ENCODE measurements around the gene TIRAP.
A peak's percentile ranks its signal among the peaks of the same experiment; 100 is the strongest.

TIRAP gene

DNA sequence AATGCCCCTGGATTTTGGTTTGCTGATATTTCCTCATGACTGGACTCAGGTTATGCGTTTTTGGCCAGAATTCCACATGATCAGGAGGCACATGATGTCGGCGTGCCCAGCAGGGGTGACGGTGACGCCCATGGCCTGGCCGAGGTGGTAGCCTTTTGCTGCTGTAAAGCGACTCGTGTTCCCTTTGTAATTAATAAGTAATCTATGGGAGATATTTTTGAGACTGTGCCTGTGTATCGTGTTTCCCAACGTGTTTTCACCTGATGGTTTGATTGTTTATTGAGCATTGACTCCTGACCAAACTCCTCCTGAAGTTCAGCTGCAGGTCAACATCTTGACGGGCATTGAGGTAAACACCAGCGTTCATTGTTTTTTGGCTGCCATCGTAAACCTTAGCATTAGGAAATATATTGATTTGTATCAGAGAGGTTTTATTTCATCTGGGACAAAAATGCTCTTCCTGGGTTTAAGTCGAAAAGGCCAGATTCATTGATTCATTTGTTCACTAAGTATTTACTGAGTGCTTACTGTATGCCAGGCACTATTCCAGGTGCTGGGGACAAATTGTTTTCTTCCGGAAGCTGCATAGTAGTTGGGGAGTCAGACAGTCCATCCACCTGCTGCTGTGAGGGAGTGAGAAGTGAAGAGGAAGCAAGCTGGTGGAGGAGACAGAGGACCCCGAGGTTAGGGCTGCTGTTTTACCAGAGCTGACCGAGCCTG lies 44.5 kb downstream of the TIRAP start:
- DNase-seq: no peak

DNA sequence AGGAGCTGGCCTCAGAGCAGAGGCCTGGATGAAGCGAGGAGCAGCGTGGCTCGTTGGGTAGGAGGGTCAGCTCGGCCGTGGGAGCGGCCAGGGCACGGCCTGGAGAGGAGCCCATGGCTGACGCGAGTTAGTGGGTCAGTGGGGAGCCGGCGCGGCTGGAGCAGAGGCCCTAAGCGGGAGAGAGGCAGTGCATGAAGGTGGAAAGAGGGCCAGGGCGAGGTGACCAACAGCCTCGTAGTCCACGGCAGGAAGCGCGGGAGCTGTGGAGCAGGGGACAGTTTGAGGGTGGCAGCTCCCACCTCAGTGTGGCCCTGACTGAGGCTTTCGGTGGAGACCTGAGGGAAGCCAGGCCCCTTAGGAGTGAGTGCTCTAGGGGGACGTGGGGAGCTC lies 45.1 kb downstream of the TIRAP start:
- DNase-seq: no peak

DNA sequence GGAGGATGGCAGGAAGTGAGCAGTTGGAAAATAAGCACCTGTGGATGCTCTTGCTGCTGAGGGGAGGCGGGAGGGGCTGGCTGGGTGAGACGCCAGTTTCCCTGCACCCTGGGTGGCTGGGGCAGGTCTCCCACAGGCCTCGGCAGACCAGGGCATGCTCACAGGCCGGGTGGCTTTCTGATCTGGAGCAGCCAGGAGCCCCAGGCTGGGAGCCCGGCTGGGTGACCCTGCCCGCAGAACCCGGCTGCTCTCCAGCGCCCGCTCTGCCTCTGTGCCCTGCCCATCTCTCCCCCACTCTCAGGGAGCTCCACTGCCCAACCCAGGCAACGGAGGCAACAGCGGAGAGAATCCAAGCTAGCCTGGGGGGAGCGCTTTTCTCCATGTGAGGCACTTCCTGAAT lies 45.6 kb downstream of the TIRAP start:
- DNase-seq: no peak

DNA sequence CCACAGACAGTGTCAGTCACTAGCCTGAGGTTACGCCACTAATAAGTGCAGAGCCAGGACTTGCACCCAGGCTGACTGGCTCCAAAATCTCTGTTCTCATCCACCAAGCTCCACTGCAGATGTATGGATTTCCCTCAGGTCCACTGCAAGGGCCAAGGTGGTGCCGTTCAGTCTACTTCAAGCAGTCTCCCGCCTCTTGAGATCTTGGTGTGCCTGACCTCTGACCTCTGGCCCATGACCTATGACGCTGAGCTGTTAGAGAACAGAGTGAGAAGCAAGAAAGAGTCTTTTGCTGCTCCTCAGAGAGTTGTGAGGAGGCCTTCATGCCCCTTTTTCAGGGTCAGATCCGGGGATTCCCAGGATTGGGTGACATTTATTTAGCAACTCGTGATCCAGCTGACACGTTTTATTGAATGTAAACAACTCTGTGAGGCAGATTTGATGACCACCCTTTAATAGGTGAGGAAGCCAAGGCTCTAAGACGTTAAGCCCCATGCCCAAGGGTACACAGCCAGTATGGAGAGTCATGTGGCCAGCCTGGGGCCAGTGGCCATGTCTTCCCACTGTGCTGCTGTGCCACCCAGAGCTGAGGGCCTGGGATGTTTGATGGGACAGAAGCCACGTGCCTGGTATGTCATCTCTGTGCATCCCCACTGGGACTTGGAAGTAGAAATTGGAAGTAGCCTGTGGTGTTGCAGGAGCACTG lies 46.2 kb downstream of the TIRAP start:
- no peak for DNase-seq

DNA sequence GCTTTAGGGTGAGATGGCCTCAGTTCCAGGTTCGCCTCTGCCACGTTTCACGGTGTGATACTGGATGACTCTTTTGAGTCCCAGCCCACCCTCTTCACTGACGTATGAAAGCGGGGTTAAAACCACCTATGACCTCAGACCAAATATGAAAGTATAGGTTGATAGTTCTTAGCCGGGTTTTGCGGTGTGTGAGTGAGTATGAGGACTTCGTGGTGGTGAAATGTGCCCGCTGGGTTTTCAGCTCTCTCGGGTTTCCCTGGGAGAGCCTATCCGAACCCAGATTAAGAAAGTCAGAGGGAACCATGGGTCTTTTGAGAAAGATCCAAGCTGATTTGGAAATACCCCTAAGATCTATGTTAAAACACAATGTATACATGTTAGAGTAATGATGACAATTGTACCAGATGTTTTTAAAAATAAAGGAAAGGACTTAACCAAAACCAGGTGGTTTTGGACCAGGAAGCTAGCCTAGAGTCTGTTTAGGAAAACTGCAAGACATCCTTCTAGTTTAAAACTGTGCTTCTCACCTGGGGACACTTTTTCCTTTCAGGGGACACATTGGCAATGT lies 46.8 kb downstream of the TIRAP start:
- no peak for DNase-seq

DNA sequence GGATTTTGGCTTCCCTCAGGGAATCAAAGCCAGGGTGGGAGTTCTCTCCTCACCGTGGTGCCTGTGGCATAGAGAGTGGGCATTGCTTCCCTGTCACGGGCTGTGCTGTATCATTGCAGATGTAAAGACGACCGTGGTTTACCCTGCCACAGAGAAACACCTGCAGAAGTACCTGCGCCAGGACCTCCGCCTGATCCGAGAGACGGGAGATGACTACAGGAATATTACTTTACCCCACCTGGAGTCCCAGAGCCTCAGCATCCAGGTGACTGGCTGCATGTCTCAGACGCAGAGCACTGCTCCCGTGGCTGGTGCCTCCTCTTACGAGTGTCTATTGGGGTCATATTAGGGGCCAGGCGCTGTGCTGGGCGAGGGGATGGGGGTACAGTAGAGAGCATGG lies 48.4 kb downstream of the TIRAP start:
- DNase-seq: no peak

DNA sequence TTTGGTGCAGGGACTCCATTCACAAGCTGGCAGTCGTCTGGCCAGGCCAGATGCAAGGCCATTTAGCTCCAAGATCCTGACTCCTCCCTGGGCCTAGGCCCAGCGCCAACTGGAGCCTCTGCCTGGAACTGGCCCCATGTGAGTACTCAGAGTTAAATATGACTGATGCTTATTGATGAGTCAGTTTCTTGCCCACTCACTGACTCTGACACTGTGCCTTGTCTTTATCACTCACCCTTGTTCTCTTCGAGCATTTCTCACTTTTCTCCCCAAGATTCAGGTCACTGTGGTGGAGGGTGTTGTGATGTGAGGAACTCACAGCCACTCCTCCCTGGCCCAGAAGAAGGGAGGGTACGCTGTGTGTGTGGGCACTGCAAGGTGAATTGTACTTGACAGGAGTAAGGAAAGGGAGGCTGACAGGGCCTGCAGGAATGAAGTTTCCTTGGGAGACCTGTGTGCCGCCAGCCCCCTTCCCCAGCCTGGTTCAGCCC lies 49.4 kb downstream of the TIRAP start:
- DNase-seq: peak; percentile 46

DNA sequence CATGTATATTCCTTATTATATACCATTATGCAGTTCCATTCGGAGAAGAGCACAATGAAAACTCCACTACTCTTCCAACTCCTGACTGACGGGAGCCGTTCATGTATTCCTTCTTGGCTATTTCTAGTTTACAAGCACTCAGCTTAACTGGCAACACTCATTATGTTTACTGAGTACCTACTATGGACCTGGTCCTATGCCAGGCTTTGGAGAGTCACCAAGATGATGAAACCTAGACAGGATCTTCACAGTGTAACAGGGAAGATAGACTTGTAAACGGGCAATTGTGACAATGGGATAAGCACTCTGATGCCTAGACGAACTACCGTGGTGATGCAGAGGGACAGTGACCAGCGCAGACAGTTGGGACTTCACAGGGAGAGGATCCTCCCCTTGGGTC lies 50.2 kb downstream of the TIRAP start:
- no peak for DNase-seq

DNA sequence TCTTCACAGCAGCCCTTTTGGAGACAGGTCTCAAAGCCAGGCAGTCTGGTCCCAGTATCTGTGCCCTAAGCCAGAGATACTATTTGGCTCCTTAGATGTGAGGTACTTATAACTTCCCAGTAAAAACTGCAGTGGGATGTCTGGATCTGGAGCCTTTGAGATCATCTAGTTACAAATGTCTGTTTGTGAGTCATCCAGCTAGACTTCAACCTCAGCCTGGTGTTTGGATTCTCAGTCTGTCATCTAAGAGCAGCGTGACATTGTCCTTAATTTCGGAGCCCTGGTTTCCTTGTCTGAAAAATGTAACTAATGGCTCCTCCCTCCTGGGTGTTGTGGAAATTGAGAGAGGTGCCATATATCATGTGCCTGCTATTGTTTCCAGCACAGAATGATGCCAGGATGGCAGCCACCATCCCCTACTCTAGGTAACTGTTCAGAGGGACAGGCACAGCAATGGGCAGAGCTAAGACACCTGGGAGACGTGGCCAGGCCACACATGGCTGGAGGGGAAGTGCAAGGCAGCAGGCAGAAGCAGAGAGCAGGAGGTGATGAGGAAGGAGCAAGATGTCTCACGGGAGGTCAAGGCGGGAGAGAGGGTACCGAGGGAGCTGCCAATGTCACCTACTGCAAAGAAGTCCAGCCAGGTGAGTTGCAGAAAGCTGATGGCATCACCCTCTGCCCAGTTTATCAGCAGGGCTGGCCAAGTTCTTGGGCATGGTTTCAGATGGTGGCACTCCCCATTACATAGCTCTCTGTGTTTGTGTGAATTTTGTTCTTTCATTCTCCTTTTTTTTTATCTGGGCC lies 52.0 kb downstream of the TIRAP start:
- no peak for DNase-seq

DNA sequence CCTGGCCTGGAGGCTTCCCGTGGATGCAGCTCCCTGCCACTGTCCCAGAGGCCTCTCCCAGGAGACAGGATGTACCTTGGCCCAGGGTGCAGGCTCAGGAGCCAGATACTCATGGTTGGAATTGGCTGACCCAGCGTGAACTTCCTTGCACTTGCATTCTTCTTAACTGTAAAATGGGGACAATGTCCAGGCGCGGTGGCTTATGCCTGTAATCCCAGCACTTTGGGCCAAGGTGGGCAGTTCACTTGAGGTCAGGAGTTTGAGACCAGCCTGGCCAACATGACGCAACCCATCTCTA lies 52.5 kb downstream of the TIRAP start:
- no peak for DNase-seq

DNA sequence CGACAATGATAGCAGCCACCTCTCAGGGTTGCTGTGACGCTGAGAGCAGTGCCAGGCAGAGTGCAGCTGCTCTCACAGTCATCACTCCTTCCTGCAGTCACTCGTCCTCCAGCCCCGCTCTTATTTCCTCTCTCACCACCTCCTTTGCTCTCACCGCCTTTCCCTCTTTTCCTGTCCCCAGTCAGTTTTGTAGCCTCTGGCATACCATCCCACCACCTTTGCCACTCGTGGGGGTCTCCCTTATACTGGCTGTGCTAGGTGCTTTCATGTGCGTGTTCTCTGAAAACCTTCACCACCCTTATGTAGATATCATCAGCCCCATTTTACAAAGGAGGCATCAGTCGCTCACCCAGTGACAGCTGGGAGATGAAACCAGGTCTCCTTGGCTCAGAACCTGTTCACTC lies 53.2 kb downstream of the TIRAP start:
- no peak for DNase-seq

DNA sequence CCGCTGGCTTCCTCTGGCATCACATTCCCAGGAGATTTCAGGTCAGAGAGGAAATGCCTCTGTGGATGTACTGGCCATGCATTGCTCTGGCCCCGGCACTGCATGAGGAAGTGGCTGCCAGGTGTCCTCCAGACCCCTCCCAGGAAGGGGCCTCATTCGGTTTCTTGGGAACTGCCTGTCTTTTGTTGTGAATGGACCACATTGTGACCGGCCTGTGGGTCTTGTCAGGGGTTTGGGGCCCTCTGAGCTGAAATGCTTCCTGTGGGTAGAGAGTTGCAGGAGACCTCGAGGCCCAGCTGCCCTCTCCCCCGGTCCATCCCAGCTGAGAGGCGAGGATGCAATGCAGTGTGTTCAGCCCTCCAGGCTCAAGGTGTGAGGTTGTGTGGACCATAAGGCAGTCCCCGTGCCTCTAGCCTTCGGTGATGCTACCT lies 53.8 kb downstream of the TIRAP start:
- DNase-seq: no peak

DNA sequence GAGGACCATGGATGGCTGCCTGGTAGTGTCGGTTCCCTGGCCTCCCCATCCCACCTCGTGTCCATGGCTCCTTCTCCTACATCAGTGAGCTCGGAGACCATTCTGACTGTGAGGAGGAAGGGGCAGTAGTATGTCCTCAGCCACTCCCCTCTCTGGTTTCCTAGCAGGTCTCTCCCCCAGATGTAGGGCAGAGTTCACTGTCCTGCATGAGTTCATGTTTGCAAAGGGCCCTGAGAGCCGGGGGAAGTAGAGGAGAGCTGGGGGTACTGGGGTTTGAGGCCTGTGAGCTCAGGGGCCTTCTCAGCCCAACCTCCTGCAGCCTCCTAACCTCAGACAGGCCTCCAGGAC lies 54.2 kb downstream of the TIRAP start:
- DNase-seq: no peak

DNA sequence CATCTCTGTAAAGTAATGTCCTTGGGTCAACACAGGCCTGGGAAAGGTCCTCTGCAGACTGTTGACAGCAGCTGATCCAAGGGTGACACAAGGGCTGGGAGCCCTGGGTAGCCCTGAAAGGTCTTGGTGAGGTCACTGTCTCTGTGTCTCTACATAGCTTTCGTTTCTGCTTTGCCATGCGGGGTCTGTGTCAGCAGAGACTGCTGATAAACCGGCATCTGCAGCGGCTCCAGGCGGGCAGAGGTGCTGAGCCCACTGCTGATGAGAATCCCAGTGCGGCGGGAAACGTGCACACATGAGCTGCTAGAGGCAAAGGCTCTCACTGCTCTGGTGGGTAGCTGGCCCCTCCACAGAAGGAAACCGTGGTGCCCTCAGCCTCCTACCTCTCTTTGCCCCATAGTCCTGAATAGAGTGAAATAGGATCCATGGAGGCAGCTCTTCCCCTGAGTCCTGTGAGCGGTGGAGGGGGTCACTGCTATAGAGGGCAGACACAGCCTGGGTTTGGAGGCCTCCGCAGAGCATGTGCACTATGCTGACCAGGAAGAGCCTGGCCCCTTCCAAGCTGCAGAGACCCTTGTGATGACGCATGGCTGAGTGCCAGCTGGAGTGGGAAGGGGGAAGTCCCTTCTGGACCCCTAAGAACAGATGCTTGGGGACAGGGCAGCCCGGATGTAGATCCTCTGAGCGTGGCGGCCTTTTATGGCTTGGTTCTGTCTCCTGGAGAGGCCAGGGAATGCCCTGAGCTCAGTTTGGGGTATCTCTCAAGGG lies 54.8 kb downstream of the TIRAP start:
- DNase-seq: no peak

DNA sequence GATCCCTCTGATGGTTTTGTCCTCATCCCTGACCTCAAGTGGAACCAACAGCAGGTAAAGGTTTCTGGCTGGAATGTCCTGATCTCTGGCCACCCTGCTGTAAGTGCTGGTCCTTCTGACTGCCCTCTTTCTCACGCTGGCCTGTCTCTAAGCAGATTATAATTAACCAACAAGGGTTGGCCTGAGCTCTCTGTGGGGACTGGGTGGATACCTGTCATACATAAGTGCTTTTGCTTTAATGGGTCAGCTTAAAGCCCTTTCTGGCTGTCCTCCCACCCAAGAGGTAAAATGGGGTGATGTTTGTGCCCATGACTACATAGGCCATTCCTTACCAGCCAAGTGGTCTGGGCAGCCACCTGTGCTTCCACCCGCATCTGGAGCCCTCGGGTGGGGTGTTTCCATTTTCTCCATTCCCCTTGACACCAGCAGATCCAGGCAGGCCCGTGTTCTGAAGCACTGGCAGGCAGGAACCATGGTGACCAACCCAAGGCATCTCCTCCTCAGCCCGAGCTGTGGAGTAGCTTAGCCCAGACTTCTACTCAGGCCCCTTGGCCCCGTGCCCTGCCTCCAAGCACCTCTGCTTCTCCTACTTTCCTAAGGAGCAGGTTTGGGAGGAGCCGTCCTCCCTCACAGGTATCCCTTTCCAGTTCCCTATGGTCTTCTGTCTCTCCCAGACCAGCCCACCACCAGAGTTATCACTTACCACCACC lies 55.6 kb downstream of the TIRAP start:
- no peak for DNase-seq

DNA sequence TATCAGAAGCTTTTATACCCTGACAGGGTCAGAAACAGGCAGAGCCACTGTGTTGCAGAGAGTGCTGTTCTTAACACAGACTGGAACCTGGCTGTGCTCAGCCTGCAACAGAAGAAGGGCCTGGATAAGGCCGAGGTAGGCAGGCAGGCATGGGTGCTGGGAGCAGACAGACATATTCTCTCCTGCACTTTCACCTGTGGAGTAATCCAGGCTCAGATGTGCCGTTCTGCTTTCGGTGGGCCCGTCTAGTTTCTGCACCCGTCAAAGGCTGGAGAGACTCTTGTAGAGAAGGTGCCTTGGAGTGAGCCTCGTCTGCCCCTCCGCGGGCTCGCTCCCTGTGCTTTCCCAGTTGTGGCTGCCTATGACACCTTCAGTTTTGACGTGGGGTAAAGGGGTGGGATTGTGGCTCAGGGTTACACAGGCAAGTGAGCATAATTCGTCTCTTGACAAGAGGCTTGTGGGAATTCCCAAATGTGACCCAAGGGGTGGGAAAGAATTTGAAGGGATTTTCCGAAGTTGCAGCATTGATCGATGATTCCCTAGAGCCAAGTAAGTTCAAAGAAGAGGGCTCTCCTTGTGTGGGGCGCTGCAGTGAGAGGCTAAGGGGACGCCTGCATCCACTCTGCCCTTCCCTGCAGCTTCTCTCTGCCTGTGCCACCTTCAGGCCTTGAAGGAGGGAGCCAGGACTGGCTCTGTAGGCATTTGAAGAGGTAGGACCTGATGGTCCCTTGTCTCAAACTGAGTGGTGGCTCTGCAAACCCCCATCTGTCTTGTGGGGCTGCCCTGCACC lies 56.4 kb downstream of the TIRAP start:
- DNase-seq: no peak

DNA sequence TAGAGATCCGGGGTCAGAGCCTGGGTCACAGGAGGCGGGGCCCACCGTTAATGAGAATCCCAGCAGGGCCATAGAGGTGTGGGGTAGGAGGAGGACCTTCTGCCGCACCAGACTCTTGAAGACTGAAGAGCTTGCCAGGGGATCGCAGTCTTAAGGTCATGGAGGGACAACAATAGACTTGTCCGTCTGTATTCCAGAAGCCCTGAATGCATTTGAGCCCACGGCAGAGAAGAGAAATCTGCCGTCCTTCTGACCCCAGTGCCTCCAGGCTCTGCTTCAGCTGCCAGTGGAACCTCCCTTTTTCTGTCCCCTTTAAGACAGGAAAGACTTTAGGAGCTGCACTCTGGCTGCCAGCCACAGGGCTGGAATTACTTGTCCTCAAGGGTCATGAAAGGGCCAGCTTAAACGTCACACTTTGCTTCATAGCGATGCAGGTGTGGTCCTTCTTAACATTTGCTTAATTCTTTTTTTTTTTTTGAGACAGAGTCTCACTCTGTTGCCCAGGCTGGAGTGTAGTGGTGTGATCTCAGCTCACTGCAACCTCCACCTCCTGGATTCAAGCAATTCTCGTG lies 57.1 kb downstream of the TIRAP start:
- no peak for DNase-seq

DNA sequence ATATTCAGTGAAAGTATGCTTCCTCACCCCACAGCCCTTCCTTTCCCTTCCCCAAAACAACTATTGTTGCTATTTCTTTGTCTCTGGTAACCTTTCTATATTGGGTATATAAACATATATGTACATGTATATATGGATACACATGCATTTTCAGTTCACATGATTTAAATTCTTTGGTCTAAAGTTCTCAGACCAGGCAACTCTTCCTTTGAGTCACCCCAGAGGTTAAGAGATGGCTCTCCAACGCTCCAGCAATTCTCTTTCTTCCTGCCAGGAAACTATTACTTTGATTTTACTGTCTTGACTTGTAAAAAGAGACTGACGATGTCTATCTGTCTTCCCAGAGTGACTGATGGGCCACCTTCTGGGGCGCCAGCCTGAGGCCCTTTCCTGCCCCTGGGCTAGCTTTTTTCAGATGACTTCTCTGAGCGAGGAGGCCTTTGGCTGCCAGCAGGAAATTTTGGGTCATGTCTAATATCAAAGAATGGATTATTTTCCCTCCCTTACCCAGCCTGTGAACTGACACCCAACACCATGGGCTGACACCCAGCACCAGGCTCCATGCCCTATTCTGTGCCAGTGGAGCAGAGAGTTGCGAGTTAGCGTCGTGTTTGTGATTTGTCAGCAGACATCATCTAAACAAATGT lies 58.2 kb downstream of the TIRAP start:
- no peak for DNase-seq

DNA sequence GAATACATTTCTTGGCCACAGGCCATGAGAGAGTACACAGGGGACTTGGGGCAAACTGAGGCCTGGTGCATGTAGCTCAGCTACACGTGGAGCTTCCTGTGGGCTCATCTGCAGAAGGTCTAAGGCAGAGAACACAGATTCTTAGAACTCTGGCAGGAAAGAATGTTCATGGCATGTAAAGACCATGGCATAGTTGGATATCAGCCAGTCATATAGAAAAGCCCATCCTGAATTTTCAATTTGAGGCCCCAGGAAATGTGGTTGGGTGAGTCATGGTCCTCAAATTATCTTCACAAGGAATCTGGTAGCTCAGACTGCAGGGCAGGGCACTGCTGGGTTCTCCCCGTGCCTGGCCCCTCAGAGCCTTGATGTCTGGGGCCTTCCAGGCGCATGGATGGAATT lies 58.9 kb downstream of the TIRAP start:
- DNase-seq: peak; percentile 49

DNA sequence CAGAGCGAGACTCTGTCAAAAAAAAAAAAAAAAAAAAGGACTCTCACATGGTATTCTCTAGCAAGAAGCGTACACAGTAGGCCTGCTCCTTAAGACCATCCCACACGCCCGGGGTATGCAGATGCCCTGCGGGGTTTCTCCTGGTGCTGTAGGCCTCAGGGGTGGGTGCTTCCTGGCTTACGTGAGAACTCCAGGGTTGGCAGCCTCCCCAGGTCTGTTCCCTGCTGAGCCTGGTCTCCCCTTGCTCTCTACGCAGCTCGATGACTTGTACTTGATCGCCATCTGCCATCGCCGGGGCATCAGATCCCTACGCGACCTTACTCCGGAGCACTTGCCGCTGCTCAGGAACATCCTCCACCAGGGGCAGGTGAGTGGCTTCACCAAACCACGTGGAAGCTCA lies 60.2 kb downstream of the TIRAP start:
- DNase-seq: no peak

All from amniotic stem cell (primary cell).